ENCODE data around the gene TRPM2. TPM values are rescaled to one million over a fixed set of nuclear protein-coding genes. Genes with fewer than 3 reads are reported as not detected.
"Not testable (repeated sequence)": the region's sequence is repeated elsewhere in the genome, so short reads cannot be mapped to it uniquely, and the experiment has no call there.

TRPM2 gene
- total RNA-seq, 1 donor from 2014 or later: under 0.01 TPM

- DNase-seq (ENCODE audit: low read depth) (no peak), FAIRE-seq (no peak)
- TF ChIP-seq, protein P1, sequence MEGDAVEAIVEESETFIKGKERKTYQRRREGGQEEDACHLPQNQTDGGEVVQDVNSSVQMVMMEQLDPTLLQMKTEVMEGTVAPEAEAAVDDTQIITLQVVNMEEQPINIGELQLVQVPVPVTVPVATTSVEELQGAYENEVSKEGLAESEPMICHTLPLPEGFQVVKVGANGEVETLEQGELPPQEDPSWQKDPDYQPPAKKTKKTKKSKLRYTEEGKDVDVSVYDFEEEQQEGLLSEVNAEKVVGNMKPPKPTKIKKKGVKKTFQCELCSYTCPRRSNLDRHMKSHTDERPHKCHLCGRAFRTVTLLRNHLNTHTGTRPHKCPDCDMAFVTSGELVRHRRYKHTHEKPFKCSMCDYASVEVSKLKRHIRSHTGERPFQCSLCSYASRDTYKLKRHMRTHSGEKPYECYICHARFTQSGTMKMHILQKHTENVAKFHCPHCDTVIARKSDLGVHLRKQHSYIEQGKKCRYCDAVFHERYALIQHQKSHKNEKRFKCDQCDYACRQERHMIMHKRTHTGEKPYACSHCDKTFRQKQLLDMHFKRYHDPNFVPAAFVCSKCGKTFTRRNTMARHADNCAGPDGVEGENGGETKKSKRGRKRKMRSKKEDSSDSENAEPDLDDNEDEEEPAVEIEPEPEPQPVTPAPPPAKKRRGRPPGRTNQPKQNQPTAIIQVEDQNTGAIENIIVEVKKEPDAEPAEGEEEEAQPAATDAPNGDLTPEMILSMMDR (IDR thresholded peaks at IDR 0.05; ENCODE audit: insufficient read depth, low read length, severe bottlenecking): no peak
- H3K36me3 ChIP-seq (ENCODE audit: control insufficient read depth, insufficient read depth, low read length): no peaks in the 10 kb centered on the region
- no peak overlapping the region for H3K4me3 ChIP-seq (ENCODE audit: low read depth, low read length)
- H3K27me3 ChIP-seq (ENCODE audit: control insufficient read depth, insufficient read depth, low read length): no peaks in the 10 kb centered on the region
Measured at GRCh38 chr21:44394733-44395132, 41.3 kb downstream of the TRPM2 start.

GRCh38 chr21:44395260-44395659 lies 41.8 kb downstream of the TRPM2 start:
- no peak for FAIRE-seq
- TF ChIP-seq, protein P1 (IDR thresholded peaks at IDR 0.05; ENCODE audit: insufficient read depth, low read length, severe bottlenecking): no peak
- Histone ChIP-seq H3K27me3 (ENCODE audit: control insufficient read depth, insufficient read depth, low read length) (no peaks in the 10 kb centered on the region), H3K36me3 (ENCODE audit: control insufficient read depth, insufficient read depth, low read length) (no peaks in the 10 kb centered on the region), H3K4me3 (ENCODE audit: low read depth, low read length) (no peak overlapping the region)
- no peak for DNase-seq (ENCODE audit: low read depth)

GRCh38 chr21:44396803-44397202 lies 43.4 kb downstream of the TRPM2 start:
- not testable (repeated sequence) for H3K4me3 ChIP-seq (ENCODE audit: low read depth, low read length); H3K36me3 ChIP-seq (ENCODE audit: control insufficient read depth, insufficient read depth, low read length); FAIRE-seq; H3K27me3 ChIP-seq (ENCODE audit: control insufficient read depth, insufficient read depth, low read length); DNase-seq (ENCODE audit: low read depth)

DNA sequence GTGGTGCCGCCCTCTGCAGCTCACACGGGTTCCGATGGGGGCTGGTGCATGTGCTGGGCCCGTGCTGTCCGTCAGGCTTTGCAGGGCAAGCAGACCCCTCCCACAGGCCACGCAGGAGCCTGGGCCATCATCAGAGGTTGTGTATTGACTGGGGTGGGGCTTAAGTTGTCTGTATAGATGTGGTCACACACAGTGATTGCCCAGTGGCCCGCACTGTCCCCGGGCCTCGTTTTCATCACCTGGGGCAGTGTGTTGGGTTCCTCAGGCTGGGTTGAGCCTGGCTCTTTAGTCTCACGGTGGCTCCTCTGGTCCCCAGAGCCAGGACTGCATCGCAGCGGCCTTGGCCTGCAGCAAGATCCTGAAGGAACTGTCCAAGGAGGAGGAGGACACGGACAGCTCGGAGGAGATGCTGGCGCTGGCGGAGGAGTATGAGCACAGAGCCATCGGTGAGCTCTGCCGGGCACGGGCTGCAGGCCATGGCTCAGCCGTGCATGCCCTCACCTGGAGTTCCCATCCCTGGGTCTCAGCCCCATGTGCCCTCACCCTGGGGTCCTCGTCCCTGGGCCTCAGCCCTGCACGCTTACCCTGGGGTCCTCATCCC lies 44.1 kb downstream of the TRPM2 start:
- H3K36me3 ChIP-seq (ENCODE audit: control insufficient read depth, insufficient read depth, low read length): no peaks in the 10 kb centered on the region

DNA sequence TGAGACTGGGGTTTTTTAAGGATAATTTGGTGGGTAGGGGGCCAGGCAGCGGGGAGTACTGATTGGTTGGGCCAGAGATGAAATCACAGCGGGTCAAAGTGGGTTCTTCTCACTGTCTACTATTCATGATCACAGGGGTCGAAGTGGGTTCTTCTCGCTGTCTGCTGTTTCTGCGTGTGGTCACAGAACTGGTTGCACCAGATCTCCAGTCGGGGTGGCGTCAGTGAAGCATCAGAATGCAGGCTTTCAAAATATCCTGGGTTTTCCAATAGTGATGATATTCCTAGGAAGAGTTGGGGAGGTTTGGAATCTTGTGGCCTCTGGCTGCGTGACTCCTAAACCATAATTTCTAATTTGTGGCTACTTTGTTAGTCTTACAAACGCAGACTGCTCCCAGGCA lies 45.1 kb downstream of the TRPM2 start:
- Histone ChIP-seq H3K27me3 (ENCODE audit: control insufficient read depth, insufficient read depth, low read length) (no peaks in the 10 kb centered on the region), H3K36me3 (ENCODE audit: control insufficient read depth, insufficient read depth, low read length) (no peaks in the 10 kb centered on the region), H3K4me3 (ENCODE audit: low read depth, low read length) (no peak overlapping the region)
- no peak for DNase-seq (ENCODE audit: low read depth)
- no peak for FAIRE-seq
- TF ChIP-seq, protein P1 (IDR thresholded peaks at IDR 0.05; ENCODE audit: insufficient read depth, low read length, severe bottlenecking): no peak

More for the DNA sequence above, 44.1 kb downstream of the TRPM2 start:
- Histone ChIP-seq H3K4me3 (ENCODE audit: low read depth, low read length) (no peak overlapping the region), H3K27me3 (ENCODE audit: control insufficient read depth, insufficient read depth, low read length) (no peaks in the 10 kb centered on the region)
- DNase-seq (ENCODE audit: low read depth) (no peak), FAIRE-seq (no peak)
- TF ChIP-seq, protein P1 (IDR thresholded peaks at IDR 0.05; ENCODE audit: insufficient read depth, low read length, severe bottlenecking): no peak

DNA sequence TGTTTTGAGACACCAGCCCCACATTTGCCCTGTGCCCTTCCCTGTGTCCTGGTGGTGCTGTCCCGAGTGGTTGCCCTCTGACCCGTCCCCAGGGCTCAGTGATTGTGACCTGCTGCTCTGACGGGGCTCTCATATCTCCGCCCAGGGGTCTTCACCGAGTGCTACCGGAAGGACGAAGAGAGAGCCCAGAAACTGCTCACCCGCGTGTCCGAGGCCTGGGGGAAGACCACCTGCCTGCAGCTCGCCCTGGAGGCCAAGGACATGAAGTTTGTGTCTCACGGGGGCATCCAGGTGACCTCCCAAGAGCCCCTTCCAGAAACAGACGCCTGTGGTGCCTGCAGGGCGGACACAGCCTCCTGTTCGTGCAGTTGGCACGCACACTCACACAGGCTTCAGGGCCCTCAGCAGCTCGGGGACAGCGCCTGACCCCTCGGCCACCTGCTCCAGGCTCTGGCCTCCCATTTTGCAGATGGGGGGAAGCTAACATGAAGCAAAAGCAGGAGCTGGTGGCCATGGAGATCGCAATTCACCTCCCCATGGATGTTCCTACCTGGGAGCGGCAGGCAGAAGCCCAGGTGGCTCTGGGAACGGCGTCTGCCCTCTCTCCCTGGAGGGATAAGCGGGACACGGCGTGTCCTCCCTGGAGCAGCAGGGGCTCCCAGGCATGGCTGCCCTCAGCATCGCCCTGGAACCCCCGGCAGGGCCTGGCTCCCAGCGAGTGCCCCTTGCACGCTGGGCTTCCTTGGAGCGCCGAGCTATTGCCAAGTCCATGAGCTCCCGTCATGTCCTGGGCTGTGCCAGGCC lies 45.9 kb downstream of the TRPM2 start:
- H3K27me3 ChIP-seq (ENCODE audit: control insufficient read depth, insufficient read depth, low read length): no peaks in the 10 kb centered on the region
- FAIRE-seq (no peak), DNase-seq (ENCODE audit: low read depth) (no peak)
- no peak overlapping the region for H3K4me3 ChIP-seq (ENCODE audit: low read depth, low read length)
- TF ChIP-seq, protein P1 (IDR thresholded peaks at IDR 0.05; ENCODE audit: insufficient read depth, low read length, severe bottlenecking): no peak
- H3K36me3 ChIP-seq (ENCODE audit: control insufficient read depth, insufficient read depth, low read length): no peaks in the 10 kb centered on the region

Measured in bronchial epithelial cell (primary cell).